HEK293T (cell line): ENCODE results near the gene GDPD5.

ENCODE experiments used
- CTCF ChIA-PET: fragments of 350-600 bp; formaldehyde crosslinking; extraction: SDS; loops from one replicate; lab custom pipeline; 2021; ENCODE audit warnings: antibody characterized with exemption, inconsistent platforms; lab: Yijun Ruan, JAX
- POLR2A ChIA-PET: fragments of 350-600 bp; formaldehyde crosslinking; extraction: SDS; loops from one replicate; lab custom pipeline; 2020; ENCODE audit warnings: antibody characterized with exemption, inconsistent platforms; lab: Yijun Ruan, JAX
- DNase-seq: peaks from one replicate; pipeline ENCODE4 v3.0.0; 2012; ENCODE audit warnings: mixed read lengths; ENCODE audit errors: extremely low spot score
- ARNT ChIP-seq: fragments of 450-650 bp; IDR thresholded peaks from 2 replicates; pipeline ENCODE4 v1.6.1; 2017; ENCODE audit warnings: mild to moderate bottlenecking
- BHLHE40 ChIP-seq: fragments of 450-650 bp; IDR thresholded peaks from 2 replicates; pipeline ENCODE4 v1.6.1; 2016; ENCODE audit warnings: mild to moderate bottlenecking, moderate library complexity, borderline replicate concordance
- CTBP1 ChIP-seq: fragments of 450-650 bp; IDR thresholded peaks from 2 replicates; pipeline ENCODE4 v1.6.1; 2016; ENCODE audit warnings: borderline replicate concordance
- ELF4 ChIP-seq: fragments of 450-650 bp; IDR thresholded peaks from 2 replicates; pipeline ENCODE4 v1.6.1; 2017; ENCODE audit warnings: antibody characterized with exemption
- FOXA1 ChIP-seq: fragments of 450-650 bp; IDR thresholded peaks from 2 replicates; pipeline ENCODE4 v1.6.1; 2016; ENCODE audit warnings: mild to moderate bottlenecking
- FOXK2 ChIP-seq: fragments of 450-650 bp; IDR thresholded peaks from 2 replicates; pipeline ENCODE4 v1.6.1; 2016; ENCODE audit warnings: mild to moderate bottlenecking
- FOXM1 ChIP-seq: fragments of 450-650 bp; IDR thresholded peaks from 2 replicates; pipeline ENCODE4 v1.6.1; 2017; ENCODE audit warnings: mild to moderate bottlenecking, borderline replicate concordance
- HDGF ChIP-seq: fragments of 450-650 bp; IDR thresholded peaks from 2 replicates; pipeline ENCODE4 v1.6.1; 2017; ENCODE audit warnings: antibody characterized with exemption, borderline replicate concordance
- L3MBTL2 ChIP-seq: fragments of 450-650 bp; conservative IDR thresholded peaks from 2 replicates; pipeline ENCODE4 v1.6.1; 2016; ENCODE audit warnings: mild to moderate bottlenecking
- LEF1 ChIP-seq: fragments of 450-650 bp; IDR thresholded peaks from 2 replicates; pipeline ENCODE4 v1.6.1; 2017; ENCODE audit warnings: mild to moderate bottlenecking, borderline replicate concordance
- NFRKB ChIP-seq: fragments of 450-650 bp; IDR thresholded peaks from 2 replicates; pipeline ENCODE4 v1.6.1; 2016; ENCODE audit warnings: mild to moderate bottlenecking, moderate library complexity
- SP1 ChIP-seq: fragments of 450-650 bp; IDR thresholded peaks from 2 replicates; pipeline ENCODE4 v1.6.1; 2017
- SUZ12 ChIP-seq: fragments of 450-650 bp; IDR thresholded peaks from 2 replicates; pipeline ENCODE4 v1.6.1; 2016; ENCODE audit warnings: mild to moderate bottlenecking
- TARDBP ChIP-seq: fragments of 450-650 bp; IDR thresholded peaks from 2 replicates; pipeline ENCODE4 v1.6.1; 2016
- ZNF384 ChIP-seq: fragments of 450-650 bp; IDR thresholded peaks from 2 replicates; pipeline ENCODE4 v1.6.1; 2016
- TF ChIP-seq, protein P1 (sequence below): fragments of 450-650 bp; IDR thresholded peaks from 2 replicates; pipeline ENCODE4 v1.6.1; 2016

The GDPD5 gene

DNA sequence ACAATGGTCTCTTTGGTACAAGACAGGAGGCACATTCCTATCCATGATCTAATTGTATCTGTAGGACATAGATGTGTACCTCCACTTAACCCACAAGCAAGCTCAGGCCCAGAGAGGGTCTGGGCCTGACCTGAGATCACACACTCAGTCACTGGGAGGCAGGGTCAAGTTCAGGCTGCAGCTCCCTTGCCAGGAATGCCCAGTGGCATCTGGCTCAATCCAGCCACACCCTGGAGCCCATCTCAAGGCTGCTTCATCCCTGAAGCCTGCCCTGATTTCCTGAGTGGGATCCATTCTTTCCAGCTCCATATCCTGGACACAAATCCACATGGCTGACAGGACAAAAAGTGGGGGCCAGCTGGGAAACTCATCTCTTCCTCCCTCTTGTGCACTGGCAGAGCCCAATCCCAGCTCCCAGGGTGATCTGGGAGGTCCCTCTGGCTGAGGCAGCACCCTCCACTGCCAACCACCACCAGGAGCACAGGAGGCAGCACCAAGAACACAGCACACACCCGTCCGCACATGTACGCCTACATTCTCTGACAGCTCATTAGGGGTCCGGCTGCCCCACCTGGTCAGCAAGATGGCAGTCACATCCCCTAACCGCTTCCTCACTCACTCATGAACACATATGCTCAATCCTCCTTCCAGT lies 53.5 kb downstream of the GDPD5 start:
- no peak for DNase-seq
- TF ChIP-seq NFRKB (no peak), FOXK2 (no peak), TARDBP (no peak)
- ChIA-PET POLR2A (interaction anchor here (0.8 kb wide), 1 partner anchor 91 kb away, joined by 3 read pairs; no protein-coding TSS in a partner anchor), CTCF (no interaction called here)

DNA sequence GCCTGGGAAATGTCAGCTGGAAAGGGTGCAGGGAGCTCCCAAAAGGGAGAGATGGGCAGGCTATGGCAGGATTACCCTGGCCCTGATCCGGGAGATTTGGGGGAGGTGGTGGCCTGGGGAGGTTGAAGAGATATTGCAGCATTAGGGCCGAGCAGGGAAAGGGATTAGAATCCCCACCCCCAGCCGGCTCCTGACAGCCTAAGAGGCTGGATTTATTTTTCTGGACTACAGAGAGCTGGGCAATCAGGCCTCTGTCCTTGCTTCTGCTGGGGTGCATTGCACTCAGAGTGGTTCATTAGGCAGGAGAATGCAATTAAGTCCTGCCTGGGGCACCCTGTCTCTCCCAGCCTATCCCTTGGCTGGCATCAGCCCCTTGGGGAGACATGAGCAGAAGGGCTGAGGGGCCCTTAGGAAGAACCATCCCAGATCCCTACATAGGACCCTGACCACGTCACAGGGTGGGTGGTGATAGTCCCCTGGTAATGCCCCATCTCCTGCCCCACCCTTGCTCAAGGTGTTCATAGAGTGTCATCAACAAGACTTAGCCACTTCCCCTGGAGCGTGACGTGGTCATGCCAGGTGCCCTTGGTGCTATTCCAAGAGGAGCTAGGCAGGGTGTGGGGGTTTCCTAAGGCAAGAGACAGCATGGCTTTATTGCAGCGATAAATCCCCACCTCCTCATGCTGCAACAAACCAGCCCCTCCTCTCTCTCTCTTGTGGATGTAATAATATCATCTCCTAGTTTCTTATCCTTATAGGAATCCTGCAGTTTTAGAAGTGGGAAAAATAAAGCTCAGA lies 54.4 kb downstream of the GDPD5 start:
- no peak for DNase-seq
- POLR2A ChIA-PET: interaction anchor here (0.8 kb wide), 1 partner anchor 92 kb away, joined by 3 read pairs; no protein-coding TSS in a partner anchor
- CTCF ChIA-PET: no interaction called here
- TF ChIP-seq SUZ12 (no peak), FOXA1 (no peak), SP1 (no peak), ZNF384 (no peak), FOXM1 (no peak), ARNT (no peak), L3MBTL2 (no peak), TARDBP (no peak), HDGF (no peak), CTBP1 (no peak), NFRKB (no peak), ELF4 (no peak), FOXK2 (no peak), LEF1 (no peak), BHLHE40 (no peak)
- TF ChIP-seq, protein P1, sequence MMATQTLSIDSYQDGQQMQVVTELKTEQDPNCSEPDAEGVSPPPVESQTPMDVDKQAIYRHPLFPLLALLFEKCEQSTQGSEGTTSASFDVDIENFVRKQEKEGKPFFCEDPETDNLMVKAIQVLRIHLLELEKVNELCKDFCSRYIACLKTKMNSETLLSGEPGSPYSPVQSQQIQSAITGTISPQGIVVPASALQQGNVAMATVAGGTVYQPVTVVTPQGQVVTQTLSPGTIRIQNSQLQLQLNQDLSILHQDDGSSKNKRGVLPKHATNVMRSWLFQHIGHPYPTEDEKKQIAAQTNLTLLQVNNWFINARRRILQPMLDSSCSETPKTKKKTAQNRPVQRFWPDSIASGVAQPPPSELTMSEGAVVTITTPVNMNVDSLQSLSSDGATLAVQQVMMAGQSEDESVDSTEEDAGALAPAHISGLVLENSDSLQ: no peak

DNA sequence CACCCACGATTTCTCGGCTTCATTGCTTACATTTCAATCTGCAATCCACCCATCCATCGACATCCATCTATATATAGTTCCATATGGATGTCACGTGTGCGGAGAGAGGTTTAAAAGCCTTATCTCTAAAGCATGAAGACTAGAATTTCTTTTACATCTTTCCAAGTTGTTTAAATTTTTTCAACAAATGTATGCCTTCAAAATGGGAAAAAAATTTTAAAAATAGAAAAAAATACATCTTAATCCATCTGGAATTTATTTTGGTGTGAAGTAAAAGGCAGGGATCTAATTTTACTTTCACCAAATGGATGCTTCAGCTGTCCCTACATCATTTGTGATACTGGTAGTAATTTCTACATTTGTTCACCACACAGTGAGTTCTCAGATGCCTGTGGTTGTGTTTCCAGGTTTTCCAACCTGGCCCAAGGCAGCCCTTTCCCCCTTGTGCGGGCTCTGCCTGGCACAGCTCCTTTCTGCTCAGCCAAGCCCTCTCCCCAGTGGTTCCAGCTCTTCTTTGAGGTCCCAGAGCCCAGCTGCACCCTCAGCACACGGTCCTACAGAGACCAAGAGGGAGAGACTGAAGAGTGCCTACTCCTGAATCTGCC lies 55.2 kb downstream of the GDPD5 start:
- DNase-seq: no peak

DNA sequence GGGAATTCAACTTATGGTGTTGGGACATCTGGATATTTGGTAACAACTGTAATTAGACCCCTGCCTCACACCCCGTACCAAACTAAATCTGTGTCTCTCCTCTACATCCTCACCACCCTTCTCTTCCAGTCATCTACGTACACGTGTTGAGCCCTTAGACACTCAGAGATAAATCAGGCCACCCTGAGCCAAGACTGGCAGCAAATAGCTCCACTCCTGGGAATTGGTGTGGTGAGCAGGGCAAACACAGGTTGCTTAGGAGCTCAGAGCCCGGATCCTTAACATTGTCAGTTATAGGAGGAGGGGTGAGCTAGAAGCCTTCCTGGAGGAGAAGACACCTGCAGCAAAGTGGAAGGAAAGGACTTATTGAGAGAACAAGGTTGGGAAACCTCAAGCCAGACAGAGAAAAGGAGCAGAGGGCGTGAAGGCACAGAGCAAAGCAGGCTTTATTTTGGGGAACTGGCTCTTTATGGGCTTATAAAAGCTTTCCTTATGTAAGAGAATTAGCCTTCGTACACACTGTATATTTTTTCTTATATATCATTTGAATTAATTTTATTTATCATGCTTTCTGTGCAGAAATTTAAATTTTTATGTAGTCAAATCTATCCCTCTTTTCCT lies 55.8 kb downstream of the GDPD5 start:
- DNase-seq: no peak
- CTCF ChIA-PET: interaction anchor here (0.5 kb wide), 1 partner anchor 969 kb away, joined by 3 read pairs; no protein-coding TSS in a partner anchor
- TF ChIP-seq SUZ12: no peak
- no peak for TF ChIP-seq ARNT
- no peak for TF ChIP-seq LEF1
- TF ChIP-seq TARDBP: no peak
- no peak for TF ChIP-seq FOXA1
- no peak for TF ChIP-seq BHLHE40
- no peak for TF ChIP-seq HDGF
- no peak for TF ChIP-seq NFRKB
- TF ChIP-seq ELF4: no peak
- no peak for TF ChIP-seq ZNF384
- no peak for TF ChIP-seq L3MBTL2
- TF ChIP-seq CTBP1: no peak
- TF ChIP-seq, protein P1: no peak
- no peak for TF ChIP-seq FOXM1
- POLR2A ChIA-PET: no interaction called here

More for the DNA sequence above, 55.2 kb downstream of the GDPD5 start:
- CTCF ChIA-PET: interaction anchor here (0.5 kb wide), 1 partner anchor 968 kb away, joined by 3 read pairs; no protein-coding TSS in a partner anchor
- POLR2A ChIA-PET: no interaction called here
- no peak for TF ChIP-seq HDGF
- no peak for TF ChIP-seq ARNT
- TF ChIP-seq, protein P1: no peak
- TF ChIP-seq L3MBTL2: no peak
- no peak for TF ChIP-seq FOXA1
- no peak for TF ChIP-seq TARDBP
- TF ChIP-seq BHLHE40: no peak
- no peak for TF ChIP-seq CTBP1
- no peak for TF ChIP-seq SP1
- no peak for TF ChIP-seq ZNF384
- no peak for TF ChIP-seq ELF4
- no peak for TF ChIP-seq FOXK2
- no peak for TF ChIP-seq LEF1
- no peak for TF ChIP-seq SUZ12
- no peak for TF ChIP-seq FOXM1
- TF ChIP-seq NFRKB: no peak
